NT2/D1 (cell line): ENCODE measurements around the gene LCNL1.

Experiments used
- DNase-seq: peaks from one replicate; pipeline ENCODE4 v3.0.0-alpha.2; 2011; ENCODE audit warnings: low read depth, low spot score
- H3K27me3 ChIP-seq: 2 replicates; pipeline ENCODE4 v1.6.0; 2011; ENCODE audit warnings: mild to moderate bottlenecking; ENCODE audit not compliant: insufficient read length, insufficient read depth
- H3K36me3 ChIP-seq: 2 replicates; pipeline ENCODE4 v1.6.1; 2011; ENCODE audit warnings: mild to moderate bottlenecking, low read length, mixed read lengths; ENCODE audit not compliant: insufficient read depth, insufficient read length
- H3K4me1 ChIP-seq: 2 replicates; pipeline ENCODE4 v1.5.1; 2011; ENCODE audit not compliant: insufficient read depth, insufficient read length
- H3K4me3 ChIP-seq: 2 replicates; pipeline ENCODE4 v1.5.1; 2011; ENCODE audit warnings: low read depth; ENCODE audit not compliant: insufficient read length
- H3K9ac ChIP-seq: 2 replicates; pipeline ENCODE4 v1.6.0; 2011; ENCODE audit warnings: low read depth; ENCODE audit not compliant: insufficient read length
- H3K9me3 ChIP-seq: 2 replicates; pipeline ENCODE4 v1.5.1; 2011; ENCODE audit warnings: mild to moderate bottlenecking, low read length; ENCODE audit not compliant: insufficient read depth
- SUZ12 ChIP-seq: IDR thresholded peaks from 2 replicates; pipeline ENCODE4 v1.6.1; 2011; ENCODE audit not compliant: insufficient read length, insufficient read depth; ENCODE audit errors: extremely low read depth
- YY1 ChIP-seq: IDR thresholded peaks from 2 replicates; pipeline ENCODE4 v1.6.1; 2011; ENCODE audit not compliant: insufficient read length, insufficient read depth
- ZNF274 ChIP-seq: IDR thresholded peaks from 2 replicates; pipeline ENCODE4 v1.6.1; 2011; ENCODE audit warnings: mild to moderate bottlenecking, low read depth, low read length

The LCNL1 gene

DNA sequence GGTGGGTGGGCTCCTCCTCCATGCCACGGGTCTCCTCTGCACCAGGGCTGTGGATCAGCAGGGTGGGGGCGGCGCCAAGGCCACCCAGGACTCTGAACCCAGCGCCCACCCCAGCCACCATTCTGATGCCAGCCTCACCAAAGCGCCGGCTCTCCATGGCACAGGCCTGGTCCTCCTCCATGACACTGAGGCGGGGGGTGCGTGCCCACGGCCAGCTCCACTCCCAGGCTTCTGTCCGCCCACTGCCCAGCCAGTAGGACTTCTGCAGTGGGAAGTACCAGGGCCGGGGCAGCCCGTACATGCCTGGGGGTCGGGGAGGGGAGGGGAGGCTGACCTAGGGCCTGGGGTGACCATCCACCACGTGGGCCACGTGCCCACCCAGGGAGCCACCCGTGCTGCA lies 33.6 kb downstream of the LCNL1 start:
- Histone ChIP-seq H3K9ac (no peak overlapping the region), H3K9me3 (no peaks in the 10 kb centered on the region; the same call in 1 of the 2 replicates), H3K4me1 (peaks cover 5% of the 10 kb centered on the region), H3K36me3 (peaks cover 10% of the 10 kb centered on the region), H3K27me3 (no peaks in the 10 kb centered on the region), H3K4me3 (no peak overlapping the region)
- DNase-seq = no peak
- no peak for TF ChIP-seq ZNF274
- no peak for TF ChIP-seq SUZ12
- TF ChIP-seq YY1 = no peak

DNA sequence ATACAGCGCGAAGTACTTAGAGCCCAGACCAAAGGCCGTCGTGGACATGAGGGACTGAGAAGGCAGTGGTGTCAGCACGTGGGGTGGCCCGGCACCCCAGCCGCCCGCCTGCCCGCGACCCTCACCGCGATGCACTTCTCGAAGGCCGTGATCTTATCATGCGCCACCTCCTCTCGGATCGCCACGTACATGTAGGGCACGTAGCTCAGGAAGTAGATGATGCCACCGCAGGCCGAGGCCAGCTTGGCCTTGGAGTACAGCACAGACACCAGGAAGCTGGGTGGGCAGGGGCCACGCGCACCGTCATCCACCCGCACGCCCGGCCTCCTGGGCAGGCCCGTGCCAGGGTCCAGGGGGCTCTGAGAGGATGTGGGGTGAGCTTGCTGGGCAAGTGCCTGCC lies 34.3 kb downstream of the LCNL1 start:
- no peaks in the 10 kb centered on the region; the same call in 1 of the 2 replicates for H3K9me3 ChIP-seq
- no peak overlapping the region for H3K4me3 ChIP-seq
- TF ChIP-seq SUZ12 (no peak), ZNF274 (no peak), YY1 (no peak)
- no peak for DNase-seq
- H3K9ac ChIP-seq = no peak overlapping the region
- no peaks in the 10 kb centered on the region for H3K27me3 ChIP-seq
- H3K4me1 ChIP-seq = peaks cover 5% of the 10 kb centered on the region
- peaks cover 10% of the 10 kb centered on the region for H3K36me3 ChIP-seq

DNA sequence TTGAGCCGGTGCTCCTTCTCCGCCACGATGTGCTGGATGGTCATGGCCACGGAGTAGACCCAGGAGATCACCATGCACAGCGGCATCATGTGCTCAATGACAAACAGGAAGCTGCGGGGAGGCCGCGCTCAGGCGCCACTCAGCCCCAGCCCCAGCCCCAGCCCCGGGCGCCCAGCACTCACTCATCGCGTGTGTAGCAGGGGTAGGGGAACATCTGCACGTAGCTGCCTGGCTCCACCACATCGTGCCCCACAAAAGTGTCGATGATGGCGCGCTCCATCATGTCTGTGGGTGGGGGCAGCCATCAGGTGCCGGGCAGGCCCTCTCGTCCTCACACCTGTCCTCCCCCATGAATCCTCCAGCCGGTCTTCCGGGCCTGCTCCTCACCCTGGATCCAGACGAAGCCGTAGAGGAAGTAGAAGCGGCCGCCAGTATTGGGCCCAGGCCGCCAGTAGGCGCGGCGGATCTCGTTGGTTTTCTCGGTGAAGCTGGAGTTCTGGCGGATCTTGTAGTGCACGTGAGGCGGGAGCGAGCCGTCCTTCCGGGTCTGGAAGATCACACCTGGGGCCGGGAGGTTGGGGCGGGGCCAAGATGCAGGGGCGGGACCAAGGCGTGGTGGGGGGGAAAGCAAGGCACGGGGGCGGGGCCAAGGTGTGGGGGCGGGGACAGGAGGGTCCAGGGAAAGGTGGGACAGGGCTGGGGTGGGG lies 35.2 kb downstream of the LCNL1 start:
- peaks cover 10% of the 10 kb centered on the region for H3K36me3 ChIP-seq
- no peaks in the 10 kb centered on the region for H3K27me3 ChIP-seq
- H3K9ac ChIP-seq = no peak overlapping the region
- H3K9me3 ChIP-seq = no peaks in the 10 kb centered on the region; the same call in 1 of the 2 replicates
- H3K4me1 ChIP-seq = peaks cover 11% of the 10 kb centered on the region
- TF ChIP-seq ZNF274 (no peak), SUZ12 (no peak), YY1 (no peak)
- DNase-seq = no peak
- H3K4me3 ChIP-seq = no peak overlapping the region

DNA sequence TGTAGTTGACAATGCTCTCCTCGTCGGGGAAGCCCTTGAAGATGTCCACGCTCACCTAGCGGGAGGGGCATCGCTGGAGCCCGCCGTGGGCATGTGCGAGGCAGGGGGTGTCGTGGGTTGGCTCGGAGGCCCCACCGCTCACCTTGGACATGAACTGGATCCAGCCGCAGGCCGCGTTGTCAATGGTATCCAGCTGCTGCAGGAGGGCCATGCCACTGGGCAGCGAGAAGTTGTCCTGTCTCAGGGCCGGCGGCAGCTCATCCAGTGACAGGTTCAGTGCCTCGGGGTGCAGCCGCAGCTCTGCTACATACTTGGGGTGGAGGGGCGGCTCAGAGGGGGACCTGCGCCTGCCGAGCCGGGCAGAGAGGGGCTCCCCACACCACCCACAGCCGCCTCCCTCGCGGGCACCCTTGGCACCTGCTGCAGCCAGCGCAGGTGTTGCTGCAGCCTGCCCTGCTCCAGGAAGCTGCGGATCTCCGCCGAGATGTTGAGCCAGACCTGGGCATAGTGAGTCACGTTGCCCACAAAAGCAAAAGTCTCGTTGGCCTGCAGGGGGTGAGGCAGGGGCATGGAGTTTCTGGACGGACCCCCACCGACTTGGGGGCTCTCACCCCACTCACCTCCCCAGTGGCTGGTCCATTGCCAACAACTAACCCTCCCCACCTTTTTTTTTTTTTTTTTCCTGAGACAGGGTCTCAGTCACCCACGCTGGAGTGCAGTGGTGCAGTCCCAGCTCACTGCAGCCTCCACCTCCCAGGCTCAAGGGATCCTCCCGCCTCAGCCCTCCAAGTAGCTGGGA lies 36.2 kb downstream of the LCNL1 start:
- Histone ChIP-seq H3K4me1 (peaks cover 20% of the 10 kb centered on the region), H3K9ac (no peak overlapping the region), H3K27me3 (no peaks in the 10 kb centered on the region), H3K9me3 (no peaks in the 10 kb centered on the region; the same call in 1 of the 2 replicates), H3K4me3 (no peak overlapping the region), H3K36me3 (peaks cover 10% of the 10 kb centered on the region)
- TF ChIP-seq YY1 (no peak), ZNF274 (no peak), SUZ12 (no peak)
- no peak for DNase-seq

DNA sequence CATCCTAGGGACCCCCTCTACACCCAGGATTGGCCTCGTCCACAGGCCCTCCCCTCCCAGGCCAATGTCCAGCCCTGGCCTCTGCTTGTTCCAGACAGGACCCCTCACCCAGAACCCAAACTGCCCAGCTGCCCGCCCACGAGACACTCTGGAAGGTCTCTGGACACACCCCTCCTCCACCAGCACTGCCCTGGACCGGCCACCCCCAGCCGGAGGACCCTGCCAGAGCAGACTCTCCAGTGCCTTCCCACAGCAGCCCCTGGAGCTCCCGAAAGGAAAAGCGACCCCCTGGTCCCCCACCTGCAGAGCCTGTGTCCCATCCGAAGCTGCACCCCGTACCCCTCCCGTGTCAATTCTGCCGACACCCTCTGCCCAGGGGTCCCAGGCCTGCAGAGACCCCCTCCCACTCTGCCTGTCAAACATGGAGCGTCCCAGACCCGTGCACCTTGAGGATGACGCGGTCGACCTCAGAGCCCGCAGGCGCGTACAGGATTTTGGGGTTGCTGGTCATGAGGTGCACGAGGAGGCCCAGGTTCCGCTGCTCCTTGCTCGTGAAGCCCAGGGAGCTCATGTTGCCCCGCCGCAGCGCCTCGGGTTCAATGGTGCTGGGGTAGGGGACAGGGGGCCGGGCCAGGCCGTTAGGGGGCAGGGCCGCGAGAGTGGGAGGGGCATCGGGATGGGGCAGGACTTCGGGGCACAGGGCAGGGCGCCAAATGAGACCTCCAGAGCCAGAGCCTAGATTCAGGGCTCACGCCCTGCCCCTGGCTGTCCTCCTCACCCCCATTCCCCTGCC lies 37.3 kb downstream of the LCNL1 start:
- Histone ChIP-seq H3K36me3 (peaks cover 10% of the 10 kb centered on the region), H3K4me1 (peaks cover 22% of the 10 kb centered on the region), H3K9me3 (no peaks in the 10 kb centered on the region; the same call in 1 of the 2 replicates), H3K9ac (no peak overlapping the region), H3K27me3 (no peaks in the 10 kb centered on the region), H3K4me3 (no peak overlapping the region)
- no peak for DNase-seq
- no peak for TF ChIP-seq SUZ12
- no peak for TF ChIP-seq YY1
- TF ChIP-seq ZNF274 = no peak

DNA sequence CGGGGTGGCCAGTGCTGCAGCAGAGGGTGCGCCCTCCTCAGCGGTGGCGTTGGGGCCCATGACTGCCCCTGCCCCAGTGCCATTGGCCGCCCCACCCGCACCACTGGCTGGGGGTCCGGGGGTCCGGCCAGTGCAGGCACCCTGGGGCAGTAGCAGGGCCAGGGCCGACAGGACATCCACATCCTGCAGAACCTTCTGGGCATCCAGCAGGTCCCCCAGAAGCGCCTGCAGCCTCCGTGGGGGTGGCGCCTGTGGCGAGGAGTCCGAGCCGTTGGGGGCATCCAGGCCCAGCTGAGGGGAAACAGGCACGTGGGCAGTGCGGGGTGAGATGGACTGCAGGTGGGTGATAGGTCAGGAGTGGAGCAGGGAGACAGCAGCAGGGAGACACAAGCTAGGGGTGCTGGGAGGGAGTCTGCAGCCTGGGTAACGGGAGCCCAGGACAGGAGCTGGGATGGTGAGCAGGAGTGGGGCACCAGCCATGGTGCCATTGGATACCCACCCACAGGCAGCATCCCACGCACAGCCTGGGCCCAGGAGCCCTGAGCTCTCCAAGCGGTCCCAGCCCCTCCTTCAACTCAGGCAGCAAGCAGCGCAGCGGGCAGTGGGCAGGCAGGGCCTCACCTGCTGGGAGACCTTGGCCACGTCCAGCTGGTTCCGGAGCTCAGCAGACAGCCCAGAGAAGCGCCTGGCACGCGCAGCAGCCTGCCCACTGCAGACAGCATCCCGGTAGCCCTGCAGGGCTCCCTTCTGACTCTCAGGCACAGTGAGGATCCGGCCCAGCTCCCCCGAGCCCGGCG lies 38.2 kb downstream of the LCNL1 start:
- no peak overlapping the region for H3K9ac ChIP-seq
- peaks cover 3% of the 10 kb centered on the region for H3K27me3 ChIP-seq
- peaks cover 28% of the 10 kb centered on the region for H3K4me1 ChIP-seq
- H3K9me3 ChIP-seq = no peaks in the 10 kb centered on the region
- H3K4me3 ChIP-seq = no peak overlapping the region
- peaks cover 9% of the 10 kb centered on the region for H3K36me3 ChIP-seq
- no peak for TF ChIP-seq SUZ12
- TF ChIP-seq ZNF274 = no peak
- TF ChIP-seq YY1 = no peak
- DNase-seq = no peak
